ENCODE measurements around the gene PDE9A.
"Not testable (repeated sequence)": the region's sequence is repeated elsewhere in the genome, so short reads cannot be mapped to it uniquely, and the experiment has no call there.

DNA sequence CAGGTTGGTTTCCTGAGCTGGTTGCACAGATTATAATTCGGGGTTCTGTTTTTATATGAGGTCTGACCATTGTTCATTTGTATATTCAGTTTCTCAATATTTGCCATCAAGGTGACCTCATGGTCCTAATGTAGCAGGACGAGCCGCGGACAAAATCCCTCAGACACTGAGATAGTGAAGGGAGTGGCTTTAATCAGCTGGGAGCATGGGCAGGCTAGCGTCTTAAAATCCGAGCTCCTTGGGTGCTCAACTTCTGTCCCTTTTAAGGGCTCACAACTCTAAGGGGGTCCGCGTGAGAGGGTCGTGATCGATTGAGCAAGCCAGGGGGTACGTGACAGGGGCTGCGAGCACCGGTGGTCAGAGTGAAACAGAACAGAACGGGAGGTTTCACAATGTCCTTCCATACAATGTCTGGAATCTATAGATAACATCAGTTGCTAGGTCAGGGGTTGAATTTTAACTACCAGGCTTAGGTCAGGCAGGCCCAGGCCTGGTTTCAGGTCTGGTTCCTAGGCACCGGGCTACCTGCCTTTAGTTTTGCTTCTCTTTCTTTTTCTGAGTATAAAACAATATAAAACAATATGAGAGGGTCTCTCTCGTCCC, 154.0 kb downstream of the PDE9A start:
- TF ChIP-seq, protein P1, sequence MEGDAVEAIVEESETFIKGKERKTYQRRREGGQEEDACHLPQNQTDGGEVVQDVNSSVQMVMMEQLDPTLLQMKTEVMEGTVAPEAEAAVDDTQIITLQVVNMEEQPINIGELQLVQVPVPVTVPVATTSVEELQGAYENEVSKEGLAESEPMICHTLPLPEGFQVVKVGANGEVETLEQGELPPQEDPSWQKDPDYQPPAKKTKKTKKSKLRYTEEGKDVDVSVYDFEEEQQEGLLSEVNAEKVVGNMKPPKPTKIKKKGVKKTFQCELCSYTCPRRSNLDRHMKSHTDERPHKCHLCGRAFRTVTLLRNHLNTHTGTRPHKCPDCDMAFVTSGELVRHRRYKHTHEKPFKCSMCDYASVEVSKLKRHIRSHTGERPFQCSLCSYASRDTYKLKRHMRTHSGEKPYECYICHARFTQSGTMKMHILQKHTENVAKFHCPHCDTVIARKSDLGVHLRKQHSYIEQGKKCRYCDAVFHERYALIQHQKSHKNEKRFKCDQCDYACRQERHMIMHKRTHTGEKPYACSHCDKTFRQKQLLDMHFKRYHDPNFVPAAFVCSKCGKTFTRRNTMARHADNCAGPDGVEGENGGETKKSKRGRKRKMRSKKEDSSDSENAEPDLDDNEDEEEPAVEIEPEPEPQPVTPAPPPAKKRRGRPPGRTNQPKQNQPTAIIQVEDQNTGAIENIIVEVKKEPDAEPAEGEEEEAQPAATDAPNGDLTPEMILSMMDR (IDR thresholded peaks at IDR 0.05): not testable (repeated sequence)
- not testable (repeated sequence) for TF ChIP-seq EP300 (IDR thresholded peaks at IDR 0.05); POLR2A (IDR thresholded peaks at IDR 0.05; ENCODE audit: low read depth); POLR2AphosphoS5 (IDR thresholded peaks at IDR 0.05)

Measured in esophagus muscularis mucosa (tissue), 4 donors.